GM18873 (cell line): ENCODE measurements around the gene ZXDA.
"Not testable (repeated sequence)": the region's sequence is repeated elsewhere in the genome, so short reads cannot be mapped to it uniquely, and the experiment has no call there.

ENCODE experiments used
- ATAC-seq: cut with Tn5 transposase; IDR thresholded peaks from one replicate; pipeline ENCODE4 v1.9.1; 2021; ENCODE audit warnings: mild to moderate bottlenecking, moderate library complexity, moderate number of reproducible peaks; ENCODE audit not compliant: unreplicated experiment, low FRiP score

ZXDA gene

GRCh38 chrX:57910287-57910912 lies at the start of gene ZXDA:
Gene ZXDA (minus strand): TSS chrX:57910458. CDS start chrX:57910420, 38 bp downstream.
- ATAC-seq = peak; percentile 43

- ATAC-seq = no peak
Measured at GRCh38 chrX:57952320-57952678, 42.0 kb upstream of the ZXDA start.

GRCh38 chrX:57951666-57952319 lies 41.5 kb upstream of the ZXDA start:
- peak; percentile 96 for ATAC-seq

- ATAC-seq = no peak
Measured at GRCh38 chrX:57933321-57933720, 23.1 kb upstream of the ZXDA start.

- no peak for ATAC-seq
Measured at GRCh38 chrX:57932266-57932665, 22.0 kb upstream of the ZXDA start.

- no peak for ATAC-seq
Measured at GRCh38 chrX:57930051-57930450, 19.8 kb upstream of the ZXDA start.

- no peak for ATAC-seq
Measured at GRCh38 chrX:57929373-57929772, 19.1 kb upstream of the ZXDA start.

- ATAC-seq = no peak
Measured at GRCh38 chrX:57925806-57926205, 15.5 kb upstream of the ZXDA start.

GRCh38 chrX:57918750-57919436 lies 8.6 kb upstream of the ZXDA start:
- ATAC-seq = no peak

- no peak for ATAC-seq
Measured at GRCh38 chrX:57915680-57916079, 5.4 kb upstream of the ZXDA start.

- ATAC-seq = peak; percentile 67
Measured at GRCh38 chrX:57909595-57910286, 517 bp downstream of the ZXDA start.

- ATAC-seq = not testable (repeated sequence)
Measured at GRCh38 chrX:57908972-57909594, 1.2 kb downstream of the ZXDA start.

- ATAC-seq = no peak
Measured at GRCh38 chrX:57906790-57907189, 3.5 kb downstream of the ZXDA start.

- ATAC-seq = no peak
Measured at GRCh38 chrX:57905141-57905540, 5.1 kb downstream of the ZXDA start.

- ATAC-seq = no peak
Measured at GRCh38 chrX:57904176-57904880, 5.9 kb downstream of the ZXDA start.

- ATAC-seq = no peak
Measured at GRCh38 chrX:57902633-57903032, 7.6 kb downstream of the ZXDA start.

GRCh38 chrX:57901466-57901865 lies 8.8 kb downstream of the ZXDA start:
- ATAC-seq = no peak

- ATAC-seq = no peak
Measured at GRCh38 chrX:57900975-57901374, 9.3 kb downstream of the ZXDA start.

- ATAC-seq = no peak
Measured at GRCh38 chrX:57899906-57900305, 10.4 kb downstream of the ZXDA start.

GRCh38 chrX:57899064-57899463 lies 11.2 kb downstream of the ZXDA start:
- no peak for ATAC-seq
